Loucy (cell line): Measurements from ENCODE around the gene TMEM243.

ENCODE experiments used
- H2AFZ ChIP-seq: fragments of 200-600 bp; sonication (generic); 2 replicates; pipeline ENCODE4 v1.6.0; 2016; ENCODE audit warnings: antibody characterized with exemption, mild to moderate bottlenecking, low read length, moderate library complexity
- H3F3A ChIP-seq: fragments of 200-600 bp; 2 replicates; pipeline ENCODE4 v1.6.0; 2016; ENCODE audit warnings: antibody characterized with exemption, low read depth, mild to moderate bottlenecking
- H3K27me3 ChIP-seq: fragments of 200-600 bp; sonication (generic); 2 replicates; pipeline ENCODE4 v1.6.1; 2014; ENCODE audit warnings: low read length, mild to moderate bottlenecking; ENCODE audit not compliant: insufficient read depth, poor library complexity, severe bottlenecking
- H3K36me3 ChIP-seq: fragments of 200-600 bp; sonication (generic); 2 replicates; pipeline ENCODE4 v1.6.1; 2016; ENCODE audit warnings: low read length; ENCODE audit not compliant: insufficient read depth
- H3K4me1 ChIP-seq: fragments of 200-600 bp; sonication (generic); 2 replicates; pipeline ENCODE4 v1.5.1; 2014; ENCODE audit warnings: low read length, mild to moderate bottlenecking; ENCODE audit not compliant: insufficient read depth, poor library complexity, severe bottlenecking
- H3K4me2 ChIP-seq: fragments of 200-600 bp; sonication (generic); 2 replicates; pipeline ENCODE4 v1.6.0; 2014; ENCODE audit warnings: antibody characterized with exemption, low read length, low read depth, mild to moderate bottlenecking; ENCODE audit not compliant: poor library complexity, severe bottlenecking
- H3K4me3 ChIP-seq: fragments of 200-600 bp; sonication (generic); 2 replicates; pipeline ENCODE4 v1.5.1; 2014; ENCODE audit warnings: low read length, mild to moderate bottlenecking, mixed read lengths; ENCODE audit not compliant: poor library complexity, severe bottlenecking
- H3K79me2 ChIP-seq: fragments of 200-600 bp; sonication (generic); 2 replicates; pipeline ENCODE4 v1.6.1; 2014; ENCODE audit warnings: low read length; ENCODE audit not compliant: insufficient read depth
- H3K9ac ChIP-seq: fragments of 200-600 bp; sonication (generic); 2 replicates; pipeline ENCODE4 v1.6.0; 2014; ENCODE audit warnings: mild to moderate bottlenecking, low read depth, low read length, moderate library complexity; ENCODE audit not compliant: poor library complexity, severe bottlenecking
- H3K9me2 ChIP-seq: fragments of 200-600 bp; sonication (generic); replicated peaks from 2 replicates; pipeline ENCODE4 v1.6.1; 2016; ENCODE audit warnings: low read depth, low read length, mixed read lengths
- H3K9me3 ChIP-seq: fragments of 200-600 bp; sonication (generic); 2 replicates; pipeline ENCODE4 v1.6.1; 2014; ENCODE audit warnings: mild to moderate bottlenecking, antibody characterized with exemption, low read length, low read depth; ENCODE audit not compliant: insufficient read depth
- H4K20me1 ChIP-seq: fragments of 200-600 bp; sonication (generic); 2 replicates; pipeline ENCODE4 v1.6.0; 2014; ENCODE audit warnings: antibody characterized with exemption, low read length, mild to moderate bottlenecking; ENCODE audit not compliant: insufficient read depth, poor library complexity, severe bottlenecking
- CTCF ChIP-seq: fragments of 200-600 bp; sonication (generic); conservative IDR thresholded peaks from 2 replicates; pipeline ENCODE4 v1.5.1; 2014; ENCODE audit warnings: mild to moderate bottlenecking, antibody characterized with exemption, low read length
- EZH2phosphoT487 ChIP-seq: fragments of 200-600 bp; IDR thresholded peaks from 2 replicates; pipeline ENCODE4 v1.6.1; 2018; ENCODE audit warnings: antibody characterized with exemption, mild to moderate bottlenecking, moderate library complexity, borderline replicate concordance

TMEM243 gene

GRCh38 chr7:87190783-87191182 lies 28.7 kb downstream of the TMEM243 start:
- Histone ChIP-seq H3F3A (no peaks in the 10 kb centered on the region), H3K27me3 (no peaks in the 10 kb centered on the region), H3K4me3 (no peak overlapping the region), H3K36me3 (peaks cover 95% of the 10 kb centered on the region), H3K9me2 (no peaks in the 10 kb centered on the region), H3K79me2 (no peaks in the 10 kb centered on the region), H3K4me1 (no peaks in the 10 kb centered on the region), H3K9ac (no peak overlapping the region), H4K20me1 (no peaks in the 10 kb centered on the region), H3K9me3 (no peaks in the 10 kb centered on the region), H3K4me2 (no peak overlapping the region), H2AFZ (no peak overlapping the region)
- no peak for TF ChIP-seq CTCF
- no peak for TF ChIP-seq EZH2phosphoT487

GRCh38 chr7:87188930-87189329 lies 30.6 kb downstream of the TMEM243 start:
- H2AFZ ChIP-seq, result no peak overlapping the region
- no peaks in the 10 kb centered on the region for H3F3A ChIP-seq
- H3K9me2 ChIP-seq, result no peaks in the 10 kb centered on the region
- H3K4me2 ChIP-seq, result no peak overlapping the region
- no peak overlapping the region for H3K4me3 ChIP-seq
- TF ChIP-seq CTCF, result no peak
- no peak for TF ChIP-seq EZH2phosphoT487
- H3K27me3 ChIP-seq, result no peaks in the 10 kb centered on the region
- no peaks in the 10 kb centered on the region for H4K20me1 ChIP-seq
- no peak overlapping the region for H3K9ac ChIP-seq
- no peaks in the 10 kb centered on the region for H3K9me3 ChIP-seq
- no peaks in the 10 kb centered on the region for H3K4me1 ChIP-seq
- no peaks in the 10 kb centered on the region for H3K79me2 ChIP-seq
- H3K36me3 ChIP-seq, result peaks cover 95% of the 10 kb centered on the region

GRCh38 chr7:87187120-87187519 lies 32.4 kb downstream of the TMEM243 start:
- H3K36me3 ChIP-seq, result peaks cover 95% of the 10 kb centered on the region
- TF ChIP-seq EZH2phosphoT487 (no peak), CTCF (no peak)
- no peak overlapping the region for H3K9ac ChIP-seq
- no peak overlapping the region for H2AFZ ChIP-seq
- H3K27me3 ChIP-seq, result no peaks in the 10 kb centered on the region
- no peaks in the 10 kb centered on the region for H3K9me2 ChIP-seq
- no peak overlapping the region for H3K4me2 ChIP-seq
- H3K4me3 ChIP-seq, result no peak overlapping the region
- H4K20me1 ChIP-seq, result no peaks in the 10 kb centered on the region
- H3F3A ChIP-seq, result no peaks in the 10 kb centered on the region
- no peaks in the 10 kb centered on the region for H3K79me2 ChIP-seq
- no peaks in the 10 kb centered on the region for H3K9me3 ChIP-seq
- H3K4me1 ChIP-seq, result no peaks in the 10 kb centered on the region
